HG02840 (cell line): ENCODE data around the gene KIF4B.
"Not testable (repeated sequence)": the region's sequence is repeated elsewhere in the genome, so short reads cannot be mapped to it uniquely, and the experiment has no call there.

Experiments used
- ATAC-seq: cut with Tn5 transposase; IDR thresholded peaks from one replicate; pipeline ENCODE4 v1.9.1; 2021; ENCODE audit warnings: mild to moderate bottlenecking, moderate library complexity, moderate number of reproducible peaks; ENCODE audit not compliant: unreplicated experiment, low FRiP score

Gene KIF4B

GRCh38 chr5:155013526-155013925 lies at the start of gene KIF4B:
TSS of gene KIF4B (plus strand) at chr5:155013755. CDS start at chr5:155013860, 105 bp downstream.
- no peak for ATAC-seq

DNA sequence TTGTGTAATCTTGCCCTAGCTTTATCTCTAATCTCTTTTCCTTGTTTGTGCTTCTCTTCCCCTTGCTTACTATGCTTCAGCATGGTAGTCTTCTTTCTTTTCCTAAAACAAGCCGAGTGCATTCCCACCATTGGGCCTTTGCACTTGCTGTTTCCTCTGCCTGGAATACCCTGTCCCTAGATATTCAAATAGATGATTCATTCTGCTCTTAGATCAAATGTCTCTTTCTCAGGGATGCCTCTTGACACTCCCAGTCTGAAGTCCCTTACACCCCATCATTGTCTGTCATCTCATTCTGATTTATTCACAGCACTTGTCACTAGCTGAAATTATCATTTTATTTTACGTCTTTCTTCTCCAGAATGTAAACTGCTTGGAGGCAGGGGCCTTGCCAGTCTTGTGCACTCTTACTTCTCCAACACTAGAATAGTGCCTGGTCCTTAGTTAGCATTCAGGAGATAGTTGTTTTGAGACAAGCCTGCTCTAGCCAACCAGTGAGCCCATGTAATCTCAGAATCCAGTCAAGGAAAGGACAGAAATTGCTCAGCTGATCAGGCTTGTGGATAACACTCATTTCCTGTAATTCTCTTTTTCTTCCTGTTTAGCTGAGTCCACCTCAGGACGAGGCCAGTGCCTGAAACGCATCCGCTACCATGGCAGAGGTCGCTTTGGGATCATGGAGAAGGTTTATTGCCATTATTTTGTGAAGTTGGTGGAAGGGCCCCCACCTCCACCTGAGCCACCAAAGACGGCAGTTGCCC lies 47.3 kb upstream of the KIF4B start:
- no peak for ATAC-seq

DNA sequence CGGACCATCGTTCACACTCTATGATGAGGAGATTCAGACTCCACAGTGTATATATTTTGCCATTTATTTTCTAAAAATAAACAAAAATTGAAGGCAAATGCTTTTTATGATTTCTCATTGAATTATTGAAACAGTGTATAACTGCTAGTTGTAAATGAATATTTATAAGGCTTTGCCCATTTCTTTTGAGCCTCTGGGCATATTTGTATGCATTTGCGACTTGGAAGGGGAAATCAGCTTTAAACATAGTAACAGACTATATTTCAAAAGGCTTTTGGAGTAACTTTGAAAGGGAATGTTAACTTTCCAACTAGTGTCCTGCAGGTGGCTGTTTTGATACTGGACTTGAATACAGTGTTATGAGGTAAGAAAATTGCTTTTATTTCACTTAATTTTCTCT lies 46.7 kb upstream of the KIF4B start:
- ATAC-seq: no peak

- ATAC-seq: no peak
These were observed 46.0 kb upstream of the KIF4B start for GRCh38 chr5:154967421-154968024.

- no peak for ATAC-seq
These were observed 44.6 kb upstream of the KIF4B start for GRCh38 chr5:154968953-154969352.

DNA sequence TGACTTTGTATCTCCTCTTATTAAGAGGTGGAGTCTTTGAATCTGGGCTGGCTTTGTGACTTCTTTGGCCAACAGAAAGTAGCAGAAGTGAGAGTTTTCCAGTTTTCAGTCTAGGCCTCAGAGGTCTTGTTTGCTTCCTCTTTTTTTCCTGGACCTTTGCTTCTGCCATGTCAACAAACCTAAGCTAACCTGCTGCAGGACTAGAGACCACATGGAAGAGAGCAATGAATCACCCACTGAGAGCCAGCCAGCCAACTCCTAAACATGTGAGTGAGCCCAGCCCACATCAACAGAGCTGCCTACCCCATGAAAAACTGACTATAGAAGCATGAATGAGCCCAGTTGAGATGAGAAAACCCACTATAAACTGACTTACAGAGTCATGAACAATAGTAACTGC lies 42.8 kb upstream of the KIF4B start:
- no peak for ATAC-seq

- no peak for ATAC-seq
These were observed 42.1 kb upstream of the KIF4B start for GRCh38 chr5:154971501-154971900.

- ATAC-seq: no peak
These were observed 41.0 kb upstream of the KIF4B start for GRCh38 chr5:154972476-154973080.

DNA sequence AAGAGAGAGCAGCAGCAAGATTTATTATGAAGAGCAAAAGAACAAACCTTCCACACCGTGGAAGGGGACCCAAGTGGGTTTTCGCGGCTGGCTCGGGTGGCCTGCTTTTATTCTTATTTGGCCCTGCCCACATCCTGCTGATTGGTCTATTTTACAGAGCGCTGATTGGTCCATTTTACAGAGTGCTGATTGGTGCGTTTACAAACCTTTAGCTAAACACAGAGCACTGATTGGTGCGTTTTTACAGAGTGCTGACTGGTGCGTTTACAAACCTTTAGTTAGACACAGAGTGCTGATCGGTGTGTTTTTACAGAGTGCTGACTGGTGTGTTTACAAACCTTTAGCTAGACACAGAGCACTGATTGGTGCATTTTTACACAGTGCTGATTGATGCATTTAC lies 37.5 kb upstream of the KIF4B start:
- not testable (repeated sequence) for ATAC-seq

- ATAC-seq: no peak
These were observed 36.1 kb upstream of the KIF4B start for GRCh38 chr5:154977409-154977808.

- not testable (repeated sequence) for ATAC-seq
These were observed 35.3 kb upstream of the KIF4B start for GRCh38 chr5:154978294-154978693.

DNA sequence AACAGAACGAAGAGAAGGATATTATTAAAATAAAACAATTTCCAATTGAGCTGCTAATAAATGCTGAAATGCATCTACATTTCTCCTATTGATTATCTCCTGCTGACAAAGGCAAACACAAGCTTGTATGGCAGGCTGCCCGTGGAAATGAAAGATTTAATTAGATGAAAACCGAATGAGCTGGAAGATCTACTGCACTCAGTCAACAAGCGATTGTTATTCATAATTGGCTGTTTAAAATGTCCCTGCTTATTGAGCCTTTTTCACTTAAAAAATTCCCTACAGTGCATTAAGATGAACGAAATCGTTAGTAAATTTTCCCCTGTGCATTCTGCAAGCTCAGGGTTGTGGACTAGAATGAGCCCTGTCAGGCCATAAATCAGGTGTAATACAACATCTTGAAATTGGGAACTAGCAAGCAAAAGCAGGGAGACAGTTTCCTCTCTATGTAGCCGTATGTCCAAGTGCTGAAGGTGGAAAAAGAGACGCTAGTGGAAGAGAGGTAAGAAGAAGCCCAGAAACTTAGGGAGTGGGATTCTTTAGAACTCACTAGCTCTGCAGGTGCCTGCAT lies 28.5 kb upstream of the KIF4B start:
- no peak for ATAC-seq

DNA sequence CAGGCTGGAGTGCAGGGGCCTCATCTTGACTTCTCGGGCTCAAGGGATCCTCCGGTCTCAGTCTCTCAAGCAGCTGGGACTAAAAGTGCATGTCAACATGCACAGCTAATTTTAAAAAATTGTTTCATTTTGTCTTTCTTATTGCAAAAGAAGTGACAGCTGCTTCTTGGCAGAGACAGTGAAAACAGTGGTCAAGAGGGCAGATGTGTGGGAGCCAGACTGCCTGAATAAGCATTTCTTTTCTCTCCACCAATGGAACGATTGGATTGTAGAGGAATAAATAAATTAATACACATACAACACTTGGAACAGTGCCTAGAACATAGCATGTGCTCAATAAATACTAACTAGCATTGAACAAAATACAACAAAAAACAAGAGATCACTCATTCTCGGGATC lies 27.4 kb upstream of the KIF4B start:
- no peak for ATAC-seq

GRCh38 chr5:154989626-154990025 lies 23.9 kb upstream of the KIF4B start:
- no peak for ATAC-seq

GRCh38 chr5:154993461-154993860 lies 20.1 kb upstream of the KIF4B start:
- no peak for ATAC-seq

DNA sequence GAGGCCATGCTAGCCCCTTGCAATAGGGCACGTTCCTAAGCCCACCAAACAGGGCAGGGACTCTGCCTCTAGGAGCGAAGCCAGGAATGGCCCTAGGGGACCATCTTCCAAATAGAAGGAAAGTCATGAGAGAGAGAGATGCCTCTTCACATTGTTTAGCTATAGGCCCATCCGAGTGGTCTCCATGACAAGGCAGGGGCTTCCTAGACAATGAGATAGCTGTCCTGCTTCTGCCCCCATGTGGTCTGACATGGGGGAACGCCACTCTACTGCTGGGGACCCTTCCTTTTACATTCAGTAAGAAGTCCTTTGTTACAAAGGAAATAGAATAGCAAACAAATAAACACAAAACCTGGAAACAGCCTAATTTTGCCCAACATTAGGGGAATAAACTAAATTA lies 17.9 kb upstream of the KIF4B start:
- ATAC-seq: no peak

DNA sequence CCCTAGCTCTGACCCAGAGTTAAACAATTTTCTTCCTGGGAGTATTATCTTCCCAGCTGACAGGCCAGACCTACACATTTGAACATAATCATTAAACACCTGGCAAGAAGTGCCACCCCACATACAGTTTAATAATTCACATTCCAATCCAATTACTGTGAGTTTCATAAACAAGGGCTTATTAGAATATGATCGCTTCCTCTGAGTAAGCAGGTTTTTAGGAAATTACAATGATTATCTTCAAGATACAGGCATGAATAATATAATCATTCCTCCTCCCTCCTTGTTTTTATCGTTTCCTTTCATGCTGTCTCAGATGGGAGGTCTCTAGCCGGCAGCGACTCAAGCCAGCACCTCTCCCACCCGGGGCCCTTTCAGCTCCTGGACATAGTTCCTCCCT lies 15.8 kb upstream of the KIF4B start:
- no peak for ATAC-seq

- no peak for ATAC-seq
These were observed 13.7 kb upstream of the KIF4B start for GRCh38 chr5:154999865-155000264.

- ATAC-seq: no peak
These were observed 12.0 kb upstream of the KIF4B start for GRCh38 chr5:155001523-155001922.

- not testable (repeated sequence) for ATAC-seq
These were observed 10.8 kb upstream of the KIF4B start for GRCh38 chr5:155002722-155003121.

DNA sequence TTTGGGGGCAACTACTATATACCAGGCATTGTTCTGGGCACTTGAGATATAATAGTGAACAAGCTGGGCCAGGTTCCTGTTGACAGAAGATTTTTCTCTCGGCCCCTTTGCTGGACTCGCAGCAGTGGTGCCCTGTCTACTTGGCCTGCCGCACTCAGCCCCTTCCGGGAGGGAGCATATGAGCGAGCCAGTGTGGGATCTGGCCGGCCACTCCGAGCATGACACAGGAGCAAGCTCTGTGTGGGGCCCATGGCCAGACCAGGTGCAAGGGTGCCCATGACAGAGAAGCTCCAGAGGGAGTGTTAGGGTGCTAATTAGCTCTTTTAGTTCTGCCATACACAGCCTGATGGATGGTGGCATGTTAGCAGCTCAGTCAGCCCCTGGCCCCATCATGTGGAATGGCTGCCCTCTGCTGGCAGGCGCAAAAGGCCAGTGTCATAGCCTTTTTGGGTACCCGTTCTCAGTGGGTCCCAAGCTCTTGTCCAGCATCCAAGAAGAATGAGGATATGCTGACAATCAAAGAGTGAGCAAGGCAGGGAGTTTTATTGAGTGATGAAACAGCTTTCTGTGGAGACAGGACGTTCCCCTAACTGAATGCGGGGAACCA lies 9.3 kb upstream of the KIF4B start:
- ATAC-seq: no peak
